GM13977 (cell line): Measurements from ENCODE around the gene EIF5A2.

ENCODE experiments used
- DNase-seq: peaks from one replicate; pipeline ENCODE4 v3.0.0; 2012; ENCODE audit warnings: low spot score
- in situ Hi-C: fragments of 300-500 bp; cut with MboI; formaldehyde crosslinking; loops from one replicate; pipeline ENCODE4 v1.12.0; 2022; ENCODE audit warnings: low sequenced_read_pairs, low pct_unique_long_range_greater_than_20kb, mixed read lengths, inconsistent platforms; ENCODE audit not compliant: unreplicated experiment
- TF ChIP-seq, protein P1 (sequence below): IDR thresholded peaks from 2 replicates; pipeline ENCODE4 v1.5.1; 2012; ENCODE audit warnings: mild to moderate bottlenecking, control low read depth; ENCODE audit not compliant: insufficient read depth; ENCODE audit errors: extremely low read depth, missing control alignments

The EIF5A2 gene

GRCh38 chr3:170848292-170848917, 60.0 kb downstream of the EIF5A2 start:
- in situ Hi-C loops = no loop called here
- TF ChIP-seq, protein P1, sequence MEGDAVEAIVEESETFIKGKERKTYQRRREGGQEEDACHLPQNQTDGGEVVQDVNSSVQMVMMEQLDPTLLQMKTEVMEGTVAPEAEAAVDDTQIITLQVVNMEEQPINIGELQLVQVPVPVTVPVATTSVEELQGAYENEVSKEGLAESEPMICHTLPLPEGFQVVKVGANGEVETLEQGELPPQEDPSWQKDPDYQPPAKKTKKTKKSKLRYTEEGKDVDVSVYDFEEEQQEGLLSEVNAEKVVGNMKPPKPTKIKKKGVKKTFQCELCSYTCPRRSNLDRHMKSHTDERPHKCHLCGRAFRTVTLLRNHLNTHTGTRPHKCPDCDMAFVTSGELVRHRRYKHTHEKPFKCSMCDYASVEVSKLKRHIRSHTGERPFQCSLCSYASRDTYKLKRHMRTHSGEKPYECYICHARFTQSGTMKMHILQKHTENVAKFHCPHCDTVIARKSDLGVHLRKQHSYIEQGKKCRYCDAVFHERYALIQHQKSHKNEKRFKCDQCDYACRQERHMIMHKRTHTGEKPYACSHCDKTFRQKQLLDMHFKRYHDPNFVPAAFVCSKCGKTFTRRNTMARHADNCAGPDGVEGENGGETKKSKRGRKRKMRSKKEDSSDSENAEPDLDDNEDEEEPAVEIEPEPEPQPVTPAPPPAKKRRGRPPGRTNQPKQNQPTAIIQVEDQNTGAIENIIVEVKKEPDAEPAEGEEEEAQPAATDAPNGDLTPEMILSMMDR = no peak
- no peak for DNase-seq

GRCh38 chr3:170844377-170844776, 64.1 kb downstream of the EIF5A2 start:
- DNase-seq = no peak
- in situ Hi-C loops = no loop called here

GRCh38 chr3:170840291-170840859, 68.1 kb downstream of the EIF5A2 start:
- in situ Hi-C loops = no loop called here
- DNase-seq = no peak
- TF ChIP-seq, protein P1 = no peak

More at GRCh38 chr3:170844377-170844776, 64.1 kb downstream of the EIF5A2 start:
- TF ChIP-seq, protein P1 = no peak

- DNase-seq = no peak
- in situ Hi-C loops = no loop called here
- TF ChIP-seq, protein P1 = no peak
Measured at GRCh38 chr3:170839518-170840100, 68.8 kb downstream of the EIF5A2 start.
